NCI-H1092 treated with DMSO at 0.1 percent for 48 hours (cell line): ENCODE data around the gene PRRC2A.

ENCODE experiments used
- DNase-seq: peaks from one replicate; lab custom pipeline; 2025; lab: John Stamatoyannopoulos, UW

Gene PRRC2A

GRCh38 chr6:31626952-31627351 is 6.4 kb downstream of the PRRC2A start:
- no peak for DNase-seq

GRCh38 chr6:31627690-31628287 is 7.3 kb downstream of the PRRC2A start:
- DNase-seq = no peak

GRCh38 chr6:31629014-31629413 is 8.5 kb downstream of the PRRC2A start:
- DNase-seq = no peak

- no peak for DNase-seq
Measured at GRCh38 chr6:31630177-31630934, 9.8 kb downstream of the PRRC2A start.

GRCh38 chr6:31631209-31631608 is 10.7 kb downstream of the PRRC2A start:
- no peak for DNase-seq

- no peak for DNase-seq
Measured at GRCh38 chr6:31631681-31632278, 11.3 kb downstream of the PRRC2A start.

- DNase-seq = no peak
Measured at GRCh38 chr6:31632279-31632946, 11.9 kb downstream of the PRRC2A start.

- DNase-seq = no peak
Measured at GRCh38 chr6:31633447-31633846, 12.9 kb downstream of the PRRC2A start.

- no peak for DNase-seq
Measured at GRCh38 chr6:31634131-31634530, 13.6 kb downstream of the PRRC2A start.

- no peak for DNase-seq
Measured at GRCh38 chr6:31634969-31635575, 14.6 kb downstream of the PRRC2A start.

- DNase-seq = no peak
Measured at GRCh38 chr6:31636698-31637596, 16.4 kb downstream of the PRRC2A start.

GRCh38 chr6:31639043-31639442 is 18.5 kb downstream of the PRRC2A start:
- DNase-seq = no peak

- no peak for DNase-seq
Measured at GRCh38 chr6:31639449-31639861, 18.9 kb downstream of the PRRC2A start.

- no peak for DNase-seq
Measured at GRCh38 chr6:31640612-31641011, 20.1 kb downstream of the PRRC2A start.

GRCh38 chr6:31641370-31641769 is 20.9 kb downstream of the PRRC2A start:
- DNase-seq = no peak

GRCh38 chr6:31642798-31643570 is 22.5 kb downstream of the PRRC2A start:
- no peak for DNase-seq

- DNase-seq = no peak
Measured at GRCh38 chr6:31643818-31644454, 23.4 kb downstream of the PRRC2A start.

- DNase-seq = no peak
Measured at GRCh38 chr6:31645325-31645724, 24.8 kb downstream of the PRRC2A start.

- DNase-seq = peak; percentile 46
Measured at GRCh38 chr6:31651602-31652191, 31.2 kb downstream of the PRRC2A start.
